GM12801 (cell line): ENCODE measurements around the gene PPM1A.

Source experiments
- CTCF ChIP-seq: IDR thresholded peaks from one replicate; pipeline ENCODE4 v1.5.1; 2011; ENCODE audit warnings: control low read depth; ENCODE audit not compliant: insufficient read length; ENCODE audit errors: extremely low read depth

Gene PPM1A

DNA sequence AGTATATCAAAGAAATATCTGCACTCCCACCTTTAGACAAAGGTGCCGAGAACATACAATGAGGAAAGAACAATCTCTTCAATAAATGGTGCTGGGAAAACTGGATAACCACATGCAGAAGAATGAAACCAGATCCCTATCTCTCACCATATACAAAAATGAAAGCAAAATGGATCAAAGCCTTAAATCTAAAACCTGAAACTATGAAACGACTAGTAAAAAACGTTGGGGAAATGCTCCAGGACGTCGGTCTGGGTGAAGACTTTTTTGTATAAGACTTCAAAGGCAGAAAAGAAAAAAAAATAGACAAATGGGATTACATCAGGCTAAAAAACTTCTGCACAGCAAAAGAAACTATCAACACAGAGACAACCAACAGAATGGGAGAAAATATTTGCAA lies 83.8 kb downstream of the PPM1A start:
- TF ChIP-seq CTCF: no peak

DNA sequence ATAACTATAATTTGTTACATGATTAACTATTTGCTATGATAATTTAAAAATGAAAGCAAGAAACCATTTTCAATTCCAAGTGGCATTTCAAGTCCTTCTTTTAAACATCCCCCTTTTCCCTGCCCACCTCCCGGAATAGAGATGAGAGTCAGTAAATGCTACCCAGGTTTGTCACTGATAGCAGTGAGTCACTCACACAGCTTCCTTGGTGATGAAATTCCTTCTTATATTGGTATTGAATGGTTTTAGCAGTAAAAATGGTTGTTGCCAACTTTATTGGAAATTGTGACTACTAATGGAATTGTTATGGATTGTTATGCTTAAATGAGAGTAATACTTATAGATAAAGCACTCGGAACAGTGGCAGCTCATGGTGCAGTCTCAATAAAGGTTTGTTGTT lies 90.5 kb downstream of the PPM1A start:
- TF ChIP-seq CTCF: no peak

DNA sequence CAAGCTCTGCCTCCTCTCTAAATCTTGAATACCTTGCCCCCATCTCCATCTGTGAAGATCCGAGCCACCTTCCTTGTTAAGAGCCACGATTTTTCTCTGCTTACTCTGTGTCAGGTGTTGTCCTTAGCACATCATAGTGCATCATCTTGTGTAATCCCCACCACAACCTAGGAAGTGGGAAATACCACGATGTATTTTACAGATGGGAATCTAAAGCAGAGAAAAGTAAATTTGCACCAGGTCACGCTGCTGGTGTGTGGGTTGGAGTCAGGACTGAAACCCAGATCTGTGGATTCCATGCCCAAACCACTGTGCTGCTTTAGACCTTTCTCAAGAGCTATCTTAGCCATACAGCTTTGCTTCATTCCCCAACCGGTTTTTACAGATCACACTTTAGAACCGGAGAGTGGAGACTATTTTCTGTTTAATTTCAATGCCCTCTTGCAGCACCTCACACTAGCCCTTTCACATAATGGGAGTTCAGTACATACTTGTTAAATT lies 94.6 kb downstream of the PPM1A start:
- TF ChIP-seq CTCF: no peak

- no peak for TF ChIP-seq CTCF
These were observed 95.7 kb downstream of the PPM1A start for GRCh38 chr14:60344751-60345150.

- no peak for TF ChIP-seq CTCF
These were observed 97.7 kb downstream of the PPM1A start for GRCh38 chr14:60346706-60347105.

- TF ChIP-seq CTCF: no peak
These were observed 99.2 kb downstream of the PPM1A start for GRCh38 chr14:60348211-60348610.
